ENCODE results near the gene PARP9.
"Not testable (repeated sequence)": the region's sequence is repeated elsewhere in the genome, so short reads cannot be mapped to it uniquely, and the experiment has no call there.

The PARP9 gene

GRCh38 chr3:122516846-122517360 lies 47.2 kb downstream of the PARP9 start:
- no peak for DNase-seq

GRCh38 chr3:122515870-122516269 lies 48.2 kb downstream of the PARP9 start:
- no peak for DNase-seq

DNA sequence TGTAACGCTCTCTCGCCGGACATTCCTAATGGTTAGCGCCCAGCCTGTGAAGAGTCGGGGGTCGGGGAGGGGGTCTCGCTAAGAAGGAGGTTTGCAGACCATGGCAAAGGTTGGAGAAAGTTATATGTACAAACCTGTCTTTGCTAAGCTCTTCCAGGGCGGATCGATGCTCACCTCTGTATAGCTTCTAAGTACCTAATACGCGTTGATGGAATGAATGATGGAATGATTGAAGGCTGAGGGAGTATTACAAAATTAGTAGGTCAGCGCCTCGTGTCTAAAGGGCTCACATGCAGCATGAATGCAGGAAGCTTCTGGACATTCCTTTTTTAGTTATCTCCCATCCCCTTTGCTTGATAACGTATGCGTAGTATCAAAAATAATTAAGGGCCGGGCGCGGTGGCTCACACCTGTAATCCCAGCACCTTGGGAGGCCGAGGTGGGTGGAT lies 49.1 kb downstream of the PARP9 start:
- DNase-seq: no peak

GRCh38 chr3:122514123-122515019 lies 49.7 kb downstream of the PARP9 start, which contains the start of gene KPNA1:
Gene KPNA1, minus strand, starts transcription at chr3:122514939. Its CDS starts 18,374 bp downstream, at chr3:122496565.
- peak; percentile 87 for DNase-seq

- DNase-seq: no peak
Measured at GRCh38 chr3:122513386-122514122, 50.5 kb downstream of the PARP9 start.

DNA sequence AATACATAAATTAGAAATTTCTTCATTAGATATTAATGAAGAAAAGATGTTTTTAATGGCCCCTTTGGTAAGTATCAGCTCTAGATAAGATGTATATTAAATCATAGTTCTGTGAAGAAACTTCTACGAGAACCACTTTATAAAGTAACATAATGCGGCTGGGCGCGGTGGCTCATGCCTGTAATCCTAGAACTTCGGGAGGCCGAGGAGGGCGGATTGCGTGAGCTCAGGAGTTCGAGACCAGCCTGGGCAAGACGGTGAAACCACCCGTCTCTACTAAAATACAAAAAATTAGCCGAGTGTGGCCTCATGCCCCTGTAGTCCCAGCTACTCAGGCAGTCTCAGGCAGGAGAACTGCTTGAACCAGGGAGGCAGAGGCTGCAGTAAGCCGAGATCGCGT lies 51.8 kb downstream of the PARP9 start:
- no peak for DNase-seq

GRCh38 chr3:122510878-122511535 lies 53.1 kb downstream of the PARP9 start:
- no peak for DNase-seq

DNA sequence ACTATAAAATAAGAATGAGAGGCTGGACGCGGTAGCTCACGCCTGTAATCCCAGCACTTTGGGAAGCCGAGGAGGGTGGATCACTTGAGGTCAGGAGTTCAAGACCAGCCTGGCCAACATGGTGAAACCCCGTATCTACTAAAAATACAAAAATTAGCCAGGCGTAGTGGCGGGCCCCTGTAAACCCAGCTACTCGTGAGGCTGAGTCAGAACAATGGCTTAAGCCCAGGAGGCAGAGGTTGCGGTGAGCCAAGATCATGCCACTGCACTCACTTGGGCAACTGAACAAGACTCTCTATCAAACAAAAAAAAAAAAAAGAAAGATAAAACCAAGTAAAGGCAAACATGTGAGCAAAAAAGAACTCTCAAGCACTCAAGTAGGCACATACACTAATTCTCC lies 55.2 kb downstream of the PARP9 start:
- not testable (repeated sequence) for DNase-seq

DNA sequence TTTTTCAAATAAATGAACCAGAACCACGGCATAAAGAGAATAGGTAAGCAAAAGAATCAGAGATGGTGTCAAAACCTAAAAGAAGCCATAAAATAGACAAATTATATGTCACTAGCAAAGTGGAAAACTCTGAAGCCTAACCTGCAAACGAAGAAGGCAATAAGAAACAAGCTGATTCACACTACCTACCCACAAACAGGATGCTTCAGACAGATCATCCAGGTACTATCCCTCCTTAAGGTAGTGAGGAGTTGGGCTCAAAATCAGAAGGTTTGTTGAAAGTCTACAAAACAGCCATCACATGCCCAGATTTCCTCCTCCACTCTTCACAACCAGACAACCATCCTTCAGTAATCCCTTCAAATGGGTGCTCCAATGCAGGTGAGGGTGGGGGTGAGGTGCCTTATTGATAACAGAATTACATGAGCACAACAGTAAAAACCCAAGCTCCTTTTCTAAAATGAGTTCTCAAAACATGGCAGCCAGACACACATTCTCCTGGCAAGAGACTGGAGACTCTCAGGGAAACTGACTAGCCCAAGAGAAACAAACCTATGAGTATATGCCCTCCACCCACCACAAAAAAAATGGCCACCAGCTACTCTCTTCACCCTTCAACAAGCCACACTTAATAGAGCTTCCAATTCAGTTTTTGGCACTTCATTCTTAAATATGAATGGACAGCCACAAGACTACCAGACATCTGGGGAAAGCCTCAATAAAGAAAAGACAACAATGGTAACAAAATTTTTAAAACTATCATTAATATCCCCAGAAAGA lies 55.8 kb downstream of the PARP9 start:
- no peak for DNase-seq

GRCh38 chr3:122506450-122506849 lies 57.6 kb downstream of the PARP9 start:
- no peak for DNase-seq

GRCh38 chr3:122505676-122506075 lies 58.4 kb downstream of the PARP9 start:
- no peak for DNase-seq

GRCh38 chr3:122502941-122503340 lies 61.2 kb downstream of the PARP9 start:
- no peak for DNase-seq

DNA sequence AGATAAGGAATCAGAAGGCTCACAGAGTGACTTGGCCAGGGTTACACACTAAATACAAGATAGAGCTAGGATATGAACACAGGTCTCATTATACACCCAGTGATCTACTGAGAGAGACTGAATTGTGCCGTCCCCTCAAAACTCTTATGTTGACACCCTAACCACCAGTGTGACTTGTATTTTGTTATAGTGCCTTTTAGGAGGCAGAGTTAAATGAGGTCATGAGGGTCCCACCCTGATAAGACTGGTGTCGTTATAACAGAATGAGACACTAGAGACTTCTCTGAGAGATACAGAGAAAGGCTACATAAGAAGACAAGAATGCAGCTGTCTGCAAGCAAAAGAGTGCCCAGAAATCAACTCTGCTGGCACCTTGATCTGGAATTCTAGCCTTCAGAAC lies 62.0 kb downstream of the PARP9 start:
- no peak for DNase-seq

DNA sequence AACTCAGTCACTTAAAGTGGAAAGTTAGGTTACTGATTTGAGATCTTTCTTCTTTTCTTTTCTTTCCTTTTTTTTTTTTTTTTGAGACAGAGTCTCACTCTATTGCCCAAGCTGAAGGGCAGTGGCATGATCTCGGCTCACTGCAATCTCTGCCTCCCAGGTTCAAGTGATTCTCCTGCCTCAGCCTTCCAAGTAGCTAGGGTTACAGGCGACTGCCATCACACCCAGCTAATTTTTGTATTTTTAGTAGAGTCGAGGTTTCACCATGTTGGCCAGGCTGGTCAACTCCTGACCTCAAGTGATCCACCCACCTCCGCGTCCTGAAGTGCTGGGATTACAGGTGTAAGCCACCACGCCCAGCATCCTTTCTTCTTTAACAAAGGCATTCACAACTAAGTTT lies 63.1 kb downstream of the PARP9 start:
- not testable (repeated sequence) for DNase-seq

- no peak for DNase-seq
Measured at GRCh38 chr3:122498152-122498551, 65.9 kb downstream of the PARP9 start.

GRCh38 chr3:122497425-122497824 lies 66.7 kb downstream of the PARP9 start:
- no peak for DNase-seq

GRCh38 chr3:122496508-122496907 lies 67.6 kb downstream of the PARP9 start:
- no peak for DNase-seq

DNA sequence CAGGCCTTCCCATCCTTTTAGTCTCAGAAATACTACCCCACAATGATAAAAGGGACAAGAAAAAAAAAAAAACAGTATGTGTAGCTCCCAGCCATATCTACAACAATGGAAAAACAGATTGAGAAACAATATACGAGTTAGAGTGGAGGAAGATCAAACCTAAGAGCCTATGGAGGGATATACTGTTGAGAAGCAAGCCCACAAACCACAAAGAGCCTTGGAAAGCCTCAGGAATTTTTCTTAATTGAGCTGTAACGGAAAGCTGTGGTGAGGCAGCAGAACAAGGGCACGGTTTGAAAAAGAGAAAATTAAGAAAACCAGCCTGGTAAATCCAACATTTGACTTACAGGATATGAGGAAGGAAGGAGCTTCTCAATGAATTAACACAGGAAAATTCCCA lies 70.8 kb downstream of the PARP9 start:
- no peak for DNase-seq

DNA sequence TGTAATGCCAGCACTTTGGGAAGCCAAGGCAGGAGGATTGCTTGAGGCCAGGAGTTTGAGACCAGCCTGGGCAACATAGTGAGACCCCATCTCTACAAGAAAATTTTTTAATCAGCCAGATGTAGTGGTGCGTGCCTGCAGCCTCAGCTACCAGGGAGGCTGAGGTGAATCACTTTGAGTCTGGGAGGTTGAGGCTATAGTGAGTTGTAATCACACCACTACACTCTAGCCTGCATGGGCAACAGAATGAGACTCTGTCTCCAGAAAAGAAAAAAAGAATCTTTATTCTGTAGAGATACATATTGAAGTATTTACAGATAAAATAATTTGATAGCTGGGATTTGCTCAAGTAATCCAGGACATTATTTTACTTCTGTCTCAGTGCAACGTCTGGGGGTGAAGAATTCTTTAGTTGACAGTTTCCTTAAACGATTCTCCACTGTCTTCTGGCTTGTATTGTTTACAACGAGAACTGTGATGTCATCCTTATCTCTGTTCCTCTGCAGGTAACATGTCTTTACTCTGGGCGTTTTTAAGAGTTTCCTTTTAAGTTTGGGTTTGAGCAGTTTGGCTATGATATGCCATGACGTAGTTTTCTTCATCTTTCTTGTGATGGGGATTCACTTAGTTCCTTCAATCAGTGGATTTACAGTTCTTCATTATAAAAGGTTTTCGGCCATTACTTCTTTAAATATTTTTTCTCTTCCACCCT lies 75.7 kb downstream of the PARP9 start:
- DNase-seq: no peak

DNA sequence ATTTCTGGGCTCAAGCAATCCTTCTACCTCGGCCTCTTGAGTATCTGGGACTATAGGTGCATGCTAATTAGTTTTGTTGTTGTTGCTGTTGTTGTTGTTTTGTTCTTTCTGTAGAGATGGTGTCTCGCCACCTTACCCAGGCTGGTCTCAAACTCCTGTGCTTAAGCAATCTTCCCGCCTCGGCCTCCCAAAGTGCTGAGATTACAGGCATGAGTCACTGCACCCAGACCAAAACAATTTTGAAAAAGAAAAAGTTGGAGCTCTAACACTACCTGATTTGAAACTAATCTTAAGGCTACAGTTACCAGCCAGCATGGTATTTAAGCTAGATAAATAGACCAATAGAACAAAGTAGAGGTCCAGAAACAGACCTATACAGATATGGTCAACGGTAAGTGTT lies 79.1 kb downstream of the PARP9 start:
- DNase-seq: no peak

DNA sequence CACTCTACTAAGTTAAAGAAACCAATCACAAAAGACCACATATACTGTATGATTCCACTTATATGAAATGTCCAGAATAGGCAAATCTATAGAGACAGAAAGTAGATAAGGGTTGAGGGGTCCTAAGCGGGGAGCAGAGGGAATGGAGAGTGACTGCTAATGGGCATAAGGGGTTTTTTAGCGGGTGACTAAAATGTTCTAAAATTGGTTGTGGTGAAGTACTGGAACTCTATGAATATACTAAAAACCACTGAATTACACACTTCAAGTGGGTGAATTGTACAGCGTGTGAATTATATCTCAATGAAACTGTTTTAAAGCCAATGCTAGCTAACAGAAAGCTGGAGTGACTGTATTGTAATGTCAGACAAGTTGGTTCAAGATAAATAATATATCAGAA lies 82.7 kb downstream of the PARP9 start:
- no peak for DNase-seq

All from stimulated activated CD4-positive, alpha-beta T cell treated with anti-CD3 and anti-CD28 coated beads, Interleukin-4, amount 100 ng/mL, for 1 hour (primary cell).